GM23338 (cell line): ENCODE results near the gene FEM1A. TPM values are rescaled to one million over a fixed set of nuclear protein-coding genes. Genes with fewer than 3 reads are reported as not detected.
"Not testable (repeated sequence)": the region's sequence is repeated elsewhere in the genome, so short reads cannot be mapped to it uniquely, and the experiment has no call there.

Experiments
- ATAC-seq: fragments of 200-7000 bp; cut with Tn5 transposase; 3 replicates; pipeline ENCODE4 v1.9.1; 2020
- DNase-seq: peaks from one replicate; pipeline ENCODE4 v3.0.0-alpha.2; 2015; ENCODE audit warnings: low spot score
- H2AFZ ChIP-seq: fragments of 200-600 bp; sonication (generic); 2 replicates; pipeline ENCODE4 v1.8.0; 2016; ENCODE audit warnings: antibody characterized with exemption, mild to moderate bottlenecking, moderate library complexity
- H3F3A ChIP-seq: fragments of 200-600 bp; sonication (generic); replicated peaks from 2 replicates; pipeline ENCODE4 v1.8.0; 2017; ENCODE audit warnings: antibody characterized with exemption, mixed run types, low read depth
- H3K27ac ChIP-seq: fragments of 200-600 bp; sonication (generic); 2 replicates; pipeline ENCODE4 v1.6.1; 2016; ENCODE audit warnings: low read depth
- H3K27me3 ChIP-seq: fragments of 200-600 bp; sonication (generic); 2 replicates; pipeline ENCODE4 v1.8.0; 2016; ENCODE audit warnings: mild to moderate bottlenecking, mixed run types, moderate library complexity; ENCODE audit not compliant: insufficient read depth
- H3K36me3 ChIP-seq: fragments of 200-600 bp; sonication (generic); 2 replicates; pipeline ENCODE4 v1.8.0; 2016; ENCODE audit warnings: mild to moderate bottlenecking; ENCODE audit not compliant: insufficient read depth
- H3K4me1 ChIP-seq: fragments of 200-600 bp; sonication (generic); 2 replicates; pipeline ENCODE4 v1.8.0; 2016; ENCODE audit warnings: mild to moderate bottlenecking, moderate library complexity; ENCODE audit not compliant: insufficient read depth
- H3K4me2 ChIP-seq: fragments of 200-600 bp; sonication (generic); 2 replicates; pipeline ENCODE4 v1.7.1; 2017; ENCODE audit warnings: mixed run types
- H3K4me3 ChIP-seq: fragments of 200-600 bp; sonication (generic); 2 replicates; pipeline ENCODE4 v1.6.1; 2016; ENCODE audit warnings: mixed run types
- H3K79me2 ChIP-seq: fragments of 200-600 bp; sonication (generic); replicated peaks from 2 replicates; pipeline ENCODE4 v1.8.0; 2017; ENCODE audit warnings: mild to moderate bottlenecking; ENCODE audit not compliant: insufficient read depth
- H3K9me2 ChIP-seq: fragments of 200-600 bp; sonication (generic); 2 replicates; pipeline ENCODE4 v1.8.0; 2017; ENCODE audit not compliant: insufficient read depth
- H4K20me1 ChIP-seq: fragments of 200-600 bp; sonication (generic); replicated peaks from 2 replicates; pipeline ENCODE4 v1.8.0; 2017; ENCODE audit warnings: mild to moderate bottlenecking; ENCODE audit not compliant: insufficient read depth
- H3K27ac Mint-ChIP-seq: 2 replicates; pipeline ENCODE4 v1.8.0; 2020; ENCODE audit warnings: inconsistent platforms, mild to moderate bottlenecking, moderate library complexity, mixed read lengths
- H3K27me3 Mint-ChIP-seq: 3 replicates; pipeline ENCODE4 v1.8.0; 2022; ENCODE audit warnings: low read depth, mild to moderate bottlenecking, moderate library complexity, mixed read lengths, inconsistent platforms; ENCODE audit not compliant: insufficient read depth, poor library complexity
- H3K36me3 Mint-ChIP-seq: 3 replicates; pipeline ENCODE4 v1.8.0; 2021; ENCODE audit warnings: low read depth, mild to moderate bottlenecking, inconsistent platforms, moderate library complexity, mixed read lengths
- H3K4me1 Mint-ChIP-seq: 3 replicates; pipeline ENCODE4 v1.8.0; 2020; ENCODE audit warnings: mild to moderate bottlenecking, inconsistent platforms, mixed read lengths
- H3K4me3 Mint-ChIP-seq: 3 replicates; pipeline ENCODE4 v1.8.0; 2021; ENCODE audit warnings: moderate library complexity, mild to moderate bottlenecking, inconsistent platforms, mixed read lengths
- H3K9me3 Mint-ChIP-seq: 3 replicates; pipeline ENCODE4 v1.8.0; 2020; ENCODE audit warnings: moderate library complexity, mild to moderate bottlenecking, inconsistent platforms, mixed read lengths
- CREB1 ChIP-seq: fragments of 250-450 bp; sonication (Bioruptor Pico); IDR thresholded peaks from 2 replicates; pipeline ENCODE4 v1.5.0; 2020; ENCODE audit warnings: low read depth, mild to moderate bottlenecking, moderate library complexity
- CTCF ChIP-seq, 2 experiments: fragments of 200-600 bp in 1 of 2; sonication (generic) in 1 of 2; conservative IDR thresholded peaks; 2 replicates each; pipeline versions ENCODE4 v1.5.1 to v1.6.1; 2016 to 2017; ENCODE audit warnings: antibody characterized with exemption in 2 of 2, low read depth in 2 of 2, mild to moderate bottlenecking in 2 of 2, moderate library complexity in 1 of 2
- EZH2 ChIP-seq: fragments of 200-600 bp; sonication (generic); IDR thresholded peaks from one replicate; pipeline ENCODE4 v1.8.0; 2017; ENCODE audit warnings: antibody characterized with exemption, mild to moderate bottlenecking, low read depth; ENCODE audit not compliant: unreplicated experiment
- POLR2AphosphoS5 ChIP-seq: IDR thresholded peaks from 2 replicates; pipeline ENCODE4 v1.6.1; 2016; ENCODE audit warnings: antibody characterized with exemption, low read depth
- STAT1 ChIP-seq: IDR thresholded peaks from one replicate; pipeline ENCODE4 v1.6.1; 2016; ENCODE audit warnings: antibody characterized with exemption; ENCODE audit not compliant: unreplicated experiment
- ZNF114 ChIP-seq: fragments of 250-450 bp; sonication (Bioruptor Pico); IDR thresholded peaks from 2 replicates; pipeline ENCODE4 v1.5.0; 2020; ENCODE audit warnings: mild to moderate bottlenecking, moderate library complexity
- ZNF331 ChIP-seq: fragments of 250-450 bp; sonication (Bioruptor Pico); IDR thresholded peaks from 2 replicates; pipeline ENCODE4 v1.5.0; 2020; ENCODE audit warnings: low read depth, mild to moderate bottlenecking, moderate library complexity
- polyA plus RNA-seq: library from polyadenylated mRNA; unstranded; fragments of >200 nt; fragmentation: Nextera tagmentation; extraction: Ambion mirVana; gene quantifications from 2 replicates; pipeline ENCODE4 v1.2.1, GENCODE V29; 2016
- total RNA-seq: library from RNA; depleted of rRNA; stranded (reverse); fragments of >200 nt; shearing (Covaris generic); gene quantifications from 2 replicates; pipeline ENCODE4 v1.2.3, GENCODE V29; 2014
- TF ChIP-seq, protein P1 (sequence below): fragments of 250-450 bp; sonication (Bioruptor Pico); IDR thresholded peaks from 2 replicates; pipeline ENCODE4 v1.5.0; 2020; ENCODE audit warnings: mild to moderate bottlenecking, moderate library complexity
- TF ChIP-seq, protein P2 (sequence below): IDR thresholded peaks from 2 replicates; pipeline ENCODE4 v1.6.1; 2016; ENCODE audit warnings: antibody characterized with exemption

Gene FEM1A
- total and polyA plus RNA-seq, 2 experiments from 2014 or later, result 0.87 to 16.5 TPM

GRCh38 chr19:4792866-4793195 is 1.3 kb downstream of the FEM1A start:
- H3K4me3 Mint-ChIP-seq, result peak overlapping the region; percentile 85
- ATAC-seq, H3K4me1 ChIP-seq, H3K27me3 ChIP-seq, DNase-seq, H3K4me1 Mint-ChIP-seq, H3K36me3 ChIP-seq, H3K9me3 Mint-ChIP-seq, H3K27ac ChIP-seq, H3F3A ChIP-seq, H3K27ac Mint-ChIP-seq, H4K20me1 ChIP-seq, H2AFZ ChIP-seq, H3K9me2 ChIP-seq: not testable (repeated sequence)
- Histone ChIP-seq H3K4me3 (peak overlapping the region; percentile 67), H3K79me2 (peaks cover 35% of the 10 kb centered on the region), H3K4me2 (peak overlapping the region; percentile 88)
- peaks cover 54% of the 10 kb centered on the region for H3K36me3 Mint-ChIP-seq
- peaks cover 13% of the 10 kb centered on the region for H3K27me3 Mint-ChIP-seq

DNA sequence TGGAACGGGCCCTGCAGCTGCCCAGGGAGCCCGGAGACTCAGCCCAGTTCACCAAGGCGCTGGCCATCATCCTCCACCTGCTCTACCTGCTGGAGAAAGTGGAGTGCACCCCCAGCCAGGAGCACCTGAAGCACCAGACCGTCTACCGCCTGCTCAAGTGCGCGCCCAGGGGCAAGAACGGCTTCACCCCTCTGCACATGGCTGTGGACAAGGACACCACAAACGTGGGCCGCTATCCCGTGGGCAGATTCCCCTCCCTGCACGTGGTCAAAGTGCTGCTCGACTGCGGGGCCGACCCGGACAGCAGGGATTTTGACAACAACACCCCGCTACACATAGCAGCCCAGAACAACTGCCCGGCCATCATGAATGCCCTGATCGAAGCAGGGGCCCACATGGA is 1.7 kb downstream of the FEM1A start:
- H3K4me1 Mint-ChIP-seq, H3K36me3 ChIP-seq, H3K4me3 ChIP-seq, H3K4me1 ChIP-seq, H4K20me1 ChIP-seq, H3F3A ChIP-seq, H3K27ac ChIP-seq, ATAC-seq, H3K27me3 ChIP-seq, H3K27ac Mint-ChIP-seq, H3K9me3 Mint-ChIP-seq, H2AFZ ChIP-seq, DNase-seq, H3K9me2 ChIP-seq: not testable (repeated sequence)
- peak overlapping the region; percentile 85 for H3K4me3 Mint-ChIP-seq
- peaks cover 16% of the 10 kb centered on the region for H3K27me3 Mint-ChIP-seq
- Histone ChIP-seq H3K4me2 (peak overlapping the region; percentile 88; the same call in 1 of the 2 replicates), H3K79me2 (peaks cover 35% of the 10 kb centered on the region)
- H3K36me3 Mint-ChIP-seq, result peaks cover 57% of the 10 kb centered on the region

DNA sequence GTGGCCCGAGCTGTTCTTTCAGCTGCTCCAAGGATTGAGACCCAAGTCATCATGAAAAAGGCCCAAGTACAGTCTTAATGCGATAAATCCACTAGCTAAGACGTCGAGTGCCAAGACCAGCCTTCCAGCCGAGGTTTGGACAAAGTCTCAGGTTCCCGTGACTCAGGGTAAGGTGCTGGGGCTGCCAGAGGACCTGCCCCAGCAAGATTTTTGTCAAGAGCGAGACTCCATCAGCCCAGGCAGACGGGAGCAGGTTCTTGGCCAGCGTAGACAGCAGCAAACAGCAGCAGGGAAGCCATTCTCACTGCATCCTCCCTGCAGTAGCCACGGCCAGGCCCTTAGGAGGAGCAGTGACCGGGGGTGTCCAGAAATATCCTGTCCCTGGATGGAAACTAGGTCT is 3.4 kb downstream of the FEM1A start:
- H3K79me2 ChIP-seq, result peaks cover 35% of the 10 kb centered on the region
- no peaks in the 10 kb centered on the region for H3K27me3 ChIP-seq
- no peaks in the 10 kb centered on the region for H3K36me3 ChIP-seq
- no peak overlapping the region for H3K4me3 ChIP-seq
- H3K9me2 ChIP-seq, result no peaks in the 10 kb centered on the region
- H2AFZ ChIP-seq, result no peak overlapping the region
- peaks cover 3% of the 10 kb centered on the region; the same call in 1 of the 2 replicates for H3K4me1 ChIP-seq
- no peak overlapping the region for H3K4me3 Mint-ChIP-seq
- H3K9me3 Mint-ChIP-seq, result peaks cover 7% of the 10 kb centered on the region; the same call in 1 of the 3 replicates
- DNase-seq (no peak), ATAC-seq (no peak)
- H3K4me1 Mint-ChIP-seq, result peaks cover 7% of the 10 kb centered on the region; the same call in 2 of the 3 replicates
- no peak overlapping the region for H3K27ac Mint-ChIP-seq
- no peaks in the 10 kb centered on the region for H4K20me1 ChIP-seq
- H3K27ac ChIP-seq, result no peak overlapping the region
- H3K4me2 ChIP-seq, result no peak overlapping the region
- H3K27me3 Mint-ChIP-seq, result peaks cover 15% of the 10 kb centered on the region
- H3K36me3 Mint-ChIP-seq, result peaks cover 67% of the 10 kb centered on the region
- H3F3A ChIP-seq, result no peaks in the 10 kb centered on the region
- no peak for TF ChIP-seq POLR2AphosphoS5
- TF ChIP-seq, protein P1, sequence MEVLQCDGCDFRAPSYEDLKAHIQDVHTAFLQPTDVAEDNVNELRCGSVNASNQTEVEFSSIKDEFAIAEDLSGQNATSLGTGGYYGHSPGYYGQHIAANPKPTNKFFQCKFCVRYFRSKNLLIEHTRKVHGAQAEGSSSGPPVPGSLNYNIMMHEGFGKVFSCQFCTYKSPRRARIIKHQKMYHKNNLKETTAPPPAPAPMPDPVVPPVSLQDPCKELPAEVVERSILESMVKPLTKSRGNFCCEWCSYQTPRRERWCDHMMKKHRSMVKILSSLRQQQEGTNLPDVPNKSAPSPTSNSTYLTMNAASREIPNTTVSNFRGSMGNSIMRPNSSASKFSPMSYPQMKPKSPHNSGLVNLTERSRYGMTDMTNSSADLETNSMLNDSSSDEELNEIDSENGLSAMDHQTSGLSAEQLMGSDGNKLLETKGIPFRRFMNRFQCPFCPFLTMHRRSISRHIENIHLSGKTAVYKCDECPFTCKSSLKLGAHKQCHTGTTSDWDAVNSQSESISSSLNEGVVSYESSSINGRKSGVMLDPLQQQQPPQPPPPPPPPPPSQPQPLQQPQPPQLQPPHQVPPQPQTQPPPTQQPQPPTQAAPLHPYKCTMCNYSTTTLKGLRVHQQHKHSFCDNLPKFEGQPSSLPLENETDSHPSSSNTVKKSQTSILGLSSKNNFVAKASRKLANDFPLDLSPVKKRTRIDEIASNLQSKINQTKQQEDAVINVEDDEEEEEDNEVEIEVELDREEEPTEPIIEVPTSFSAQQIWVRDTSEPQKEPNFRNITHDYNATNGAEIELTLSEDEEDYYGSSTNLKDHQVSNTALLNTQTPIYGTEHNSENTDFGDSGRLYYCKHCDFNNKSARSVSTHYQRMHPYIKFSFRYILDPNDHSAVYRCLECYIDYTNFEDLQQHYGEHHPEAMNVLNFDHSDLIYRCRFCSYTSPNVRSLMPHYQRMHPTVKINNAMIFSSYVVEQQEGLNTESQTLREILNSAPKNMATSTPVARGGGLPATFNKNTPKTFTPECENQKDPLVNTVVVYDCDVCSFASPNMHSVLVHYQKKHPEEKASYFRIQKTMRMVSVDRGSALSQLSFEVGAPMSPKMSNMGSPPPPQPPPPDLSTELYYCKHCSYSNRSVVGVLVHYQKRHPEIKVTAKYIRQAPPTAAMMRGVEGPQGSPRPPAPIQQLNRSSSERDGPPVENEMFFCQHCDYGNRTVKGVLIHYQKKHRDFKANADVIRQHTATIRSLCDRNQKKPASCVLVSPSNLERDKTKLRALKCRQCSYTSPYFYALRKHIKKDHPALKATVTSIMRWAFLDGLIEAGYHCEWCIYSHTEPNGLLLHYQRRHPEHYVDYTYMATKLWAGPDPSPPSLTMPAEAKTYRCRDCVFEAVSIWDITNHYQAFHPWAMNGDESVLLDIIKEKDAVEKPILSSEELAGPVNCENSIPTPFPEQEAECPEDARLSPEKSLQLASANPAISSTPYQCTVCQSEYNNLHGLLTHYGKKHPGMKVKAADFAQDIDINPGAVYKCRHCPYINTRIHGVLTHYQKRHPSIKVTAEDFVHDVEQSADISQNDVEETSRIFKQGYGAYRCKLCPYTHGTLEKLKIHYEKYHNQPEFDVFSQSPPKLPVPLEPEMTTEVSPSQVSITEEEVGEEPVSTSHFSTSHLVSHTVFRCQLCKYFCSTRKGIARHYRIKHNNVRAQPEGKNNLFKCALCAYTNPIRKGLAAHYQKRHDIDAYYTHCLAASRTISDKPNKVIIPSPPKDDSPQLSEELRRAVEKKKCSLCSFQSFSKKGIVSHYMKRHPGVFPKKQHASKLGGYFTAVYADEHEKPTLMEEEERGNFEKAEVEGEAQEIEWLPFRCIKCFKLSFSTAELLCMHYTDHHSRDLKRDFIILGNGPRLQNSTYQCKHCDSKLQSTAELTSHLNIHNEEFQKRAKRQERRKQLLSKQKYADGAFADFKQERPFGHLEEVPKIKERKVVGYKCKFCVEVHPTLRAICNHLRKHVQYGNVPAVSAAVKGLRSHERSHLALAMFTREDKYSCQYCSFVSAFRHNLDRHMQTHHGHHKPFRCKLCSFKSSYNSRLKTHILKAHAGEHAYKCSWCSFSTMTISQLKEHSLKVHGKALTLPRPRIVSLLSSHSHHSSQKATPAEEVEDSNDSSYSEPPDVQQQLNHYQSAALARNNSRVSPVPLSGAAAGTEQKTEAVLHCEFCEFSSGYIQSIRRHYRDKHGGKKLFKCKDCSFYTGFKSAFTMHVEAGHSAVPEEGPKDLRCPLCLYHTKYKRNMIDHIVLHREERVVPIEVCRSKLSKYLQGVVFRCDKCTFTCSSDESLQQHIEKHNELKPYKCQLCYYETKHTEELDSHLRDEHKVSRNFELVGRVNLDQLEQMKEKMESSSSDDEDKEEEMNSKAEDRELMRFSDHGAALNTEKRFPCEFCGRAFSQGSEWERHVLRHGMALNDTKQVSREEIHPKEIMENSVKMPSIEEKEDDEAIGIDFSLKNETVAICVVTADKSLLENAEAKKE, result no peak
- no peak for TF ChIP-seq ZNF331
- TF ChIP-seq EZH2, result no peak
- no peak for TF ChIP-seq ZNF114 (CRISPR knock-in tag)
- TF ChIP-seq, protein P2, sequence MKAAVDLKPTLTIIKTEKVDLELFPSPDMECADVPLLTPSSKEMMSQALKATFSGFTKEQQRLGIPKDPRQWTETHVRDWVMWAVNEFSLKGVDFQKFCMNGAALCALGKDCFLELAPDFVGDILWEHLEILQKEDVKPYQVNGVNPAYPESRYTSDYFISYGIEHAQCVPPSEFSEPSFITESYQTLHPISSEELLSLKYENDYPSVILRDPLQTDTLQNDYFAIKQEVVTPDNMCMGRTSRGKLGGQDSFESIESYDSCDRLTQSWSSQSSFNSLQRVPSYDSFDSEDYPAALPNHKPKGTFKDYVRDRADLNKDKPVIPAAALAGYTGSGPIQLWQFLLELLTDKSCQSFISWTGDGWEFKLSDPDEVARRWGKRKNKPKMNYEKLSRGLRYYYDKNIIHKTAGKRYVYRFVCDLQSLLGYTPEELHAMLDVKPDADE, result no peak
- no peak for TF ChIP-seq CTCF (conservative IDR thresholded peaks at IDR 0.05; ENCODE audit: low read depth in 2 of 2)
- TF ChIP-seq STAT1, result no peak
- TF ChIP-seq CREB1 (CRISPR knock-in tag), result no peak
